Adrenal gland (tissue), 5 donors: ENCODE measurements around the gene PLD1.

Source experiments
- CTCF ChIP-seq, 6 experiments: fragments of 450-650 bp in 4 of 6; fragments of 200-600 bp in 2 of 6; sonication (generic) in 1 of 6; IDR thresholded peaks; 1 replicate in 5 of 6; 2 replicates in 1 of 6; pipeline versions ENCODE4 v1.5.1 to v1.8.0; 2016 to 2021; ENCODE audit warnings: antibody characterized with exemption in 6 of 6, mild to moderate bottlenecking in 2 of 6, moderate library complexity in 1 of 6
- POLR2A ChIP-seq, 2 donors: fragments of 450-650 bp; IDR thresholded peaks; one replicate each; pipeline ENCODE4 v1.6.1; 2017; ENCODE audit warnings: antibody characterized with exemption in 2 of 2, mild to moderate bottlenecking in 2 of 2, moderate library complexity in 1 of 2
- donor health status: DM: no; HTN: no; CAD: no.

DNA sequence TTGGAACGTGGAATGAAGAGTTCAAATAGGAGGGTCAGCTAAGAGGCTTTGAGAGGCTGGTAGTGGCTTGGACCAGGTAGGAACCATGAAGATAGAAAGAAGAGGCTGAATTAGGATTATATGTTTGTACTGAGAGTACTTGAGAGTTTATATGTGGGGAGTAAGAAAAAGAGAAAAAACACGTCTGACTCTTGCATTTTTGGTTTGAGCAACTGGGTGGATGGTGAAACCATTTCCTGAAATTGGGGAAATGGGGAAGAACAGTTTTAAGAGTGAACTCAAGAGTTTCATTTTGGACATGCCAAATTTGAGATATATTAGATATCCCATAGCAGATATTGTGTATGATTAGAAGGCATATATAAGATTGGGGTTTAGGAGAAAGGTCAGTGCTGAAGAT is 257.2 kb downstream of the PLD1 start:
- TF ChIP-seq CTCF (IDR thresholded peaks at IDR 0.05) (no peak), POLR2A (IDR thresholded peaks at IDR 0.05) (no peak)
